ENCODE results near the gene NUP214.

NUP214 gene

GRCh38 chr9:131276094-131276888 is 150.9 kb downstream of the NUP214 start, which contains the start of gene FAM78A:
TSS of gene FAM78A (minus strand) at chr9:131276510. CDS start at chr9:131276179, 331 bp downstream.
- H3K4me3 ChIP-seq (ENCODE audit: low read depth, low read length), result peak within 1 kb of the TSS; percentile 34
- no peaks in the 10 kb centered on the region for H3K4me1 ChIP-seq (ENCODE audit: control insufficient read depth, insufficient read depth, low read length)
- no peaks in the 10 kb centered on the region for H3K36me3 ChIP-seq (ENCODE audit: control insufficient read depth in 2 of 2, insufficient read depth in 1 of 2, low read length in 2 of 2)
- no peak for TF ChIP-seq ZNF510 (tag by site-specific recombination; IDR thresholded peaks at IDR 0.05; ENCODE audit: insufficient replicate concordance)
- no peak for TF ChIP-seq ZNF398 (tag by site-specific recombination; IDR thresholded peaks at IDR 0.05)
- TF ChIP-seq ZNF18 (tag by site-specific recombination; IDR thresholded peaks at IDR 0.05), result no peak
- no peak for TF ChIP-seq ZNF785 (tag by site-specific recombination; IDR thresholded peaks at IDR 0.05)
- no peak for TF ChIP-seq CTCF (tag by site-specific recombination; IDR thresholded peaks at IDR 0.05)
- no peak for TF ChIP-seq ZNF529 (tag by site-specific recombination; IDR thresholded peaks at IDR 0.05; ENCODE audit: insufficient replicate concordance)
- TF ChIP-seq ZNF184 (tag by site-specific recombination; IDR thresholded peaks at IDR 0.05), result no peak
- CTCF ChIA-PET, result interaction anchor here (0.6 to 0.7 kb wide), 2 partner anchors 95 to 369 kb away, joined by 3 read pairs; no protein-coding TSS in a partner anchor
- POLR2A ChIA-PET, result no interaction called here
- no peak within 1 kb of the TSS for H3K27ac ChIP-seq (ENCODE audit: extremely low read depth, low read depth, low read length)
- no peaks in the 10 kb centered on the region for H3K9me3 ChIP-seq (ENCODE audit: control insufficient read depth, insufficient read depth, low read depth, low read length)

GRCh38 chr9:131276891-131277286 is 151.5 kb downstream of the NUP214 start:
- ChIA-PET POLR2A (no interaction called here), CTCF (no interaction called here)
- H3K4me1 ChIP-seq (ENCODE audit: control insufficient read depth, insufficient read depth, low read length), result no peaks in the 10 kb centered on the region
- H3K27ac ChIP-seq (ENCODE audit: extremely low read depth, low read depth, low read length), result no peak overlapping the region
- H3K4me3 ChIP-seq (ENCODE audit: low read depth, low read length), result peak overlapping the region; percentile 34
- H3K9me3 ChIP-seq (ENCODE audit: control insufficient read depth, insufficient read depth, low read depth, low read length), result no peaks in the 10 kb centered on the region
- no peaks in the 10 kb centered on the region for H3K36me3 ChIP-seq (ENCODE audit: control insufficient read depth in 2 of 2, insufficient read depth in 1 of 2, low read length in 2 of 2)
- TF ChIP-seq ZNF830 (tag by site-specific recombination; IDR thresholded peaks at IDR 0.05; ENCODE audit: low read depth) (no peak), ZNF580 (tag by site-specific recombination; IDR thresholded peaks at IDR 0.05) (no peak), SP3 (tag by site-specific recombination; IDR thresholded peaks at IDR 0.05) (no peak), ZNF596 (tag by site-specific recombination; IDR thresholded peaks at IDR 0.05) (no peak), KLF1 (tag by site-specific recombination; IDR thresholded peaks at IDR 0.05) (no peak), ZNF426 (tag by site-specific recombination; IDR thresholded peaks at IDR 0.05) (no peak), ZNF148 (tag by site-specific recombination; IDR thresholded peaks at IDR 0.05; ENCODE audit: borderline replicate concordance) (no peak), SETDB1 (IDR thresholded peaks at IDR 0.05; ENCODE audit: insufficient read length, low read length) (no peak), ZFP41 (tag by site-specific recombination; IDR thresholded peaks at IDR 0.05; ENCODE audit: borderline replicate concordance) (no peak), SCRT1 (tag by site-specific recombination; IDR thresholded peaks at IDR 0.05; ENCODE audit: borderline replicate concordance) (no peak), ZNF518A (tag by site-specific recombination; conservative IDR thresholded peaks at IDR 0.05; ENCODE audit: low read depth) (no peak), SP7 (tag by site-specific recombination; IDR thresholded peaks at IDR 0.05) (no peak)
